ENCODE results near the gene FRA10AC1. TPM values are rescaled to one million over a fixed set of nuclear protein-coding genes. Genes with fewer than 3 reads are reported as not detected.
"Not testable (repeated sequence)": the region's sequence is repeated elsewhere in the genome, so short reads cannot be mapped to it uniquely, and the experiment has no call there.

FRA10AC1 gene
- total RNA-seq, 2 experiments from 2014 or later: 24.5 to 25.0 TPM

GRCh38 chr10:93697207-93697606 is 5.2 kb downstream of the FRA10AC1 start:
- H3K27ac Mint-ChIP-seq: no peak overlapping the region
- peaks cover 10% of the 10 kb centered on the region for H3K4me1 Mint-ChIP-seq (ENCODE audit: low read depth)
- CTCF ChIA-PET: no interaction called here
- H3K36me3 Mint-ChIP-seq (ENCODE audit: low read depth): peaks cover 23% of the 10 kb centered on the region
- H3K27me3 Mint-ChIP-seq (ENCODE audit: low read depth): no peaks in the 10 kb centered on the region
- no peak overlapping the region for H3K4me3 Mint-ChIP-seq
- no peaks in the 10 kb centered on the region for H3K9me3 Mint-ChIP-seq
- DNase-seq: no peak
- intact Hi-C loops (cut with micrococcal nuclease): no loop called here

- H3K4me1 Mint-ChIP-seq (ENCODE audit: low read depth); H3K27me3 Mint-ChIP-seq (ENCODE audit: low read depth); H3K27ac Mint-ChIP-seq; CTCF ChIA-PET; DNase-seq; intact Hi-C loops (cut with micrococcal nuclease); H3K9me3 Mint-ChIP-seq; H3K4me3 Mint-ChIP-seq: not testable (repeated sequence)
- H3K36me3 Mint-ChIP-seq (ENCODE audit: low read depth): peaks cover 23% of the 10 kb centered on the region
Measured at GRCh38 chr10:93696582-93696981, 5.8 kb downstream of the FRA10AC1 start.

GRCh38 chr10:93695740-93696139 is 6.7 kb downstream of the FRA10AC1 start:
- no peak overlapping the region for H3K4me3 Mint-ChIP-seq
- DNase-seq: no peak
- H3K4me1 Mint-ChIP-seq (ENCODE audit: low read depth): peaks cover 10% of the 10 kb centered on the region
- intact Hi-C loops (cut with micrococcal nuclease): loop anchor here (1.0 kb wide), 1 partner anchor 206 kb away; no protein-coding TSS in a partner anchor
- no peak overlapping the region for H3K27ac Mint-ChIP-seq
- peaks cover 25% of the 10 kb centered on the region for H3K36me3 Mint-ChIP-seq (ENCODE audit: low read depth)
- no peaks in the 10 kb centered on the region for H3K27me3 Mint-ChIP-seq (ENCODE audit: low read depth)
- CTCF ChIA-PET: interaction anchor here (0.9 kb wide), 1 partner anchor 748 kb away, joined by 3 read pairs; no protein-coding TSS in a partner anchor
- H3K9me3 Mint-ChIP-seq: no peaks in the 10 kb centered on the region

GRCh38 chr10:93687737-93688136 is 14.7 kb downstream of the FRA10AC1 start:
- no peak overlapping the region for H3K4me3 Mint-ChIP-seq
- peaks cover 11% of the 10 kb centered on the region for H3K36me3 Mint-ChIP-seq (ENCODE audit: low read depth)
- intact Hi-C loops (cut with micrococcal nuclease): no loop called here
- no peak for DNase-seq
- peaks cover 7% of the 10 kb centered on the region for H3K4me1 Mint-ChIP-seq (ENCODE audit: low read depth)
- CTCF ChIA-PET: no interaction called here
- no peaks in the 10 kb centered on the region for H3K27me3 Mint-ChIP-seq (ENCODE audit: low read depth)
- no peaks in the 10 kb centered on the region for H3K9me3 Mint-ChIP-seq
- H3K27ac Mint-ChIP-seq: no peak overlapping the region

- CTCF ChIA-PET: interaction anchor here (0.9 to 1.3 kb wide), 5 partner anchors 13 to 192 kb away, joined by 3 to 4 read pairs (median 3); no protein-coding TSS in a partner anchor
- no peak overlapping the region for H3K27ac Mint-ChIP-seq
- H3K36me3 Mint-ChIP-seq (ENCODE audit: low read depth): peaks cover 12% of the 10 kb centered on the region
- no peak for DNase-seq
- no peaks in the 10 kb centered on the region for H3K27me3 Mint-ChIP-seq (ENCODE audit: low read depth)
- intact Hi-C loops (cut with micrococcal nuclease): loop anchor here (1.0 to 2.0 kb wide), 3 partner anchors 126 to 304 kb away; no protein-coding TSS in a partner anchor
- H3K9me3 Mint-ChIP-seq: no peaks in the 10 kb centered on the region
- H3K4me1 Mint-ChIP-seq (ENCODE audit: low read depth): peaks cover 7% of the 10 kb centered on the region
- H3K4me3 Mint-ChIP-seq: no peak overlapping the region
Measured at GRCh38 chr10:93680412-93681047, 21.9 kb downstream of the FRA10AC1 start.

- H3K4me3 Mint-ChIP-seq: no peak overlapping the region
- H3K36me3 Mint-ChIP-seq (ENCODE audit: low read depth): peaks cover 19% of the 10 kb centered on the region
- no peaks in the 10 kb centered on the region for H3K4me1 Mint-ChIP-seq (ENCODE audit: low read depth)
- no peak overlapping the region for H3K27ac Mint-ChIP-seq
- H3K9me3 Mint-ChIP-seq: no peaks in the 10 kb centered on the region
- CTCF ChIA-PET: interaction anchor here (0.5 to 1.0 kb wide), 5 partner anchors 137 to 1802 kb away, joined by 3 read pairs; no protein-coding TSS in a partner anchor
- H3K27me3 Mint-ChIP-seq (ENCODE audit: low read depth): no peaks in the 10 kb centered on the region
- DNase-seq: no peak
- intact Hi-C loops (cut with micrococcal nuclease): no loop called here
Measured at GRCh38 chr10:93678805-93679587, 23.4 kb downstream of the FRA10AC1 start.

- no peak overlapping the region for H3K4me3 Mint-ChIP-seq
- intact Hi-C loops (cut with micrococcal nuclease): no loop called here
- DNase-seq: no peak
- H3K27ac Mint-ChIP-seq: no peak overlapping the region
- no peaks in the 10 kb centered on the region for H3K27me3 Mint-ChIP-seq (ENCODE audit: low read depth)
- no peaks in the 10 kb centered on the region for H3K9me3 Mint-ChIP-seq
- H3K36me3 Mint-ChIP-seq (ENCODE audit: low read depth): peaks cover 21% of the 10 kb centered on the region
- no peaks in the 10 kb centered on the region for H3K4me1 Mint-ChIP-seq (ENCODE audit: low read depth)
- CTCF ChIA-PET: interaction anchor here (0.5 to 1.0 kb wide), 4 partner anchors 137 to 1802 kb away, joined by 3 read pairs; no protein-coding TSS in a partner anchor
Measured at GRCh38 chr10:93678386-93678785, 24.0 kb downstream of the FRA10AC1 start.

GRCh38 chr10:93673791-93674190 is 28.6 kb downstream of the FRA10AC1 start:
- Mint-ChIP-seq H3K27me3 (ENCODE audit: low read depth) (no peaks in the 10 kb centered on the region), H3K27ac (no peak overlapping the region), H3K36me3 (ENCODE audit: low read depth) (peaks cover 23% of the 10 kb centered on the region), H3K4me3 (no peak overlapping the region), H3K4me1 (ENCODE audit: low read depth) (no peaks in the 10 kb centered on the region), H3K9me3 (no peaks in the 10 kb centered on the region)
- CTCF ChIA-PET: no interaction called here
- no peak for DNase-seq
- intact Hi-C loops (cut with micrococcal nuclease): no loop called here

- Mint-ChIP-seq H3K4me3 (no peak overlapping the region), H3K4me1 (ENCODE audit: low read depth) (no peaks in the 10 kb centered on the region), H3K27ac (no peak overlapping the region), H3K9me3 (no peaks in the 10 kb centered on the region), H3K36me3 (ENCODE audit: low read depth) (peaks cover 23% of the 10 kb centered on the region), H3K27me3 (ENCODE audit: low read depth) (no peaks in the 10 kb centered on the region)
- DNase-seq: no peak
- intact Hi-C loops (cut with micrococcal nuclease): no loop called here
- CTCF ChIA-PET: no interaction called here
Measured at GRCh38 chr10:93672890-93673289, 29.5 kb downstream of the FRA10AC1 start.

- Mint-ChIP-seq H3K36me3 (ENCODE audit: low read depth) (peaks cover 24% of the 10 kb centered on the region), H3K27me3 (ENCODE audit: low read depth) (no peaks in the 10 kb centered on the region), H3K4me1 (ENCODE audit: low read depth) (no peaks in the 10 kb centered on the region), H3K27ac (no peak overlapping the region), H3K9me3 (no peaks in the 10 kb centered on the region), H3K4me3 (no peak overlapping the region)
- CTCF ChIA-PET: no interaction called here
- no peak for DNase-seq
- intact Hi-C loops (cut with micrococcal nuclease): no loop called here
Measured at GRCh38 chr10:93672022-93672678, 30.2 kb downstream of the FRA10AC1 start.

- Mint-ChIP-seq H3K36me3 (ENCODE audit: low read depth) (peaks cover 26% of the 10 kb centered on the region), H3K4me3 (no peak overlapping the region), H3K4me1 (ENCODE audit: low read depth) (no peaks in the 10 kb centered on the region), H3K9me3 (no peaks in the 10 kb centered on the region), H3K27me3 (ENCODE audit: low read depth) (no peaks in the 10 kb centered on the region), H3K27ac (no peak overlapping the region)
- CTCF ChIA-PET: interaction anchor here (1.0 kb wide), 1 partner anchor 159 kb away, joined by 5 read pairs; no protein-coding TSS in a partner anchor
- no peak for DNase-seq
- intact Hi-C loops (cut with micrococcal nuclease): no loop called here
Measured at GRCh38 chr10:93671042-93671441, 31.4 kb downstream of the FRA10AC1 start.

GRCh38 chr10:93670372-93670771 is 32.0 kb downstream of the FRA10AC1 start:
- H3K9me3 Mint-ChIP-seq: no peaks in the 10 kb centered on the region
- CTCF ChIA-PET: interaction anchor here (1.0 kb wide), 1 partner anchor 159 kb away, joined by 5 read pairs; no protein-coding TSS in a partner anchor
- no peaks in the 10 kb centered on the region for H3K27me3 Mint-ChIP-seq (ENCODE audit: low read depth)
- no peak overlapping the region for H3K4me3 Mint-ChIP-seq
- H3K27ac Mint-ChIP-seq: no peak overlapping the region
- H3K36me3 Mint-ChIP-seq (ENCODE audit: low read depth): peaks cover 25% of the 10 kb centered on the region
- DNase-seq: no peak
- no peaks in the 10 kb centered on the region for H3K4me1 Mint-ChIP-seq (ENCODE audit: low read depth)
- intact Hi-C loops (cut with micrococcal nuclease): no loop called here
